HG03575 (cell line): ENCODE measurements around the gene MOB4.
"Not testable (repeated sequence)": the region's sequence is repeated elsewhere in the genome, so short reads cannot be mapped to it uniquely, and the experiment has no call there.

Experiments
- ATAC-seq: cut with Tn5 transposase; IDR thresholded peaks from one replicate; pipeline ENCODE4 v1.9.1; 2021; ENCODE audit not compliant: unreplicated experiment, insufficient number of reproducible peaks, low FRiP score; ENCODE audit errors: extremely low read depth

MOB4 gene

DNA sequence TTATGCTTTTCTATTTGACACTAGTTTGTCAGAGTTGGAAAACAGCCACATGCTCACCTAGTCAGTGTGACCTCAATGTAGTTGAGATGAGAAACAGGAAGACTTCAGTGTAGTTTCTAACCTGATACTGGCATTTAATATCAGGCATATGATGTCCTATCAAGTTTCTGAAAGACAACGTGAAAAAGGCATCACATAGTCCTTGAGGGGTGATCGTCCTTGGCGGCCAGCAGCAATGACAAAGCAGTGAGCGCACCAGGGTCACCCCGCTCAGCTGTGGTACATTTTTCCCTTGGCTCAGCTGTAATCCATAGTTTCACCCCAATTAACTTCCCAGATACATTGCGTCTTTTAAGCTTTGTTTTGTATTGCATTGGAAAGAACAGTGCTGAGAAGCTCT, 11.4 kb upstream of the MOB4 start:
- ATAC-seq = no peak

DNA sequence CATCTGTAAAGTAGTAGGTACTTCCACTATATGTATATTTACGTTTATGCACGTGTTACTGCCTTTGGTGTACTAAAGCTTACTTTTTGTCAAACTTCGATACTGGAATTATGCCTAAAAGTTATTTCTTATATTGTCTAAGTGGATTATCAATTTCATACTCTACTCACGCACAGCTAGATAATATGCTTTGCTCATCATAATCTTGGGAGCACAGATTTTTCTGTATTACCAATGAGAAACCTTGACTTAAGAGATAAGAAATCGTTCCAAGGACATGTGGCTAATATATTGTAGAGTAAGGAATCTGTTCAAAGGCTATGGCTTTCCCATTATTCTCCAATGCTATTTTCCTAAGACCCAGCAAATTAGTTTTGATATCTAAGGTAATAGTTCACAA, 9.2 kb upstream of the MOB4 start:
- no peak for ATAC-seq

DNA sequence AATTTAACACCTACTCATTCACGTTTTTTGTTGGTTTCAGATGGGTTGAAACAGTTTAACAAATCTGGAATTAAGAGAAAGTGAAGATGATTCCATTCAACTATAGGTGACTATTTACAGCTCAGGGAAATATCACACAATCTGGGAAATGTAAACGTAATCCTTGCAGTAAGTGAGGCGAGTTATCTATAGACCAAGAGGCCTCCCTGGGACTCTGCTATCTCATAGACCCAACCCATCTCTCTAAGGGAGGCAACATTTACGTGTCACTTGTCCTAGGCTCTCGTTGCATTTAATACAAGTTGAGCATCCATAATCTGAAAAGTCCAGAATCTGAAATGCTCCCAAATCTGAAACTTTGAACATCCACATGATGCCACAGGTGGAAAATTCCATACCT, 2.0 kb upstream of the MOB4 start:
- ATAC-seq = no peak

DNA sequence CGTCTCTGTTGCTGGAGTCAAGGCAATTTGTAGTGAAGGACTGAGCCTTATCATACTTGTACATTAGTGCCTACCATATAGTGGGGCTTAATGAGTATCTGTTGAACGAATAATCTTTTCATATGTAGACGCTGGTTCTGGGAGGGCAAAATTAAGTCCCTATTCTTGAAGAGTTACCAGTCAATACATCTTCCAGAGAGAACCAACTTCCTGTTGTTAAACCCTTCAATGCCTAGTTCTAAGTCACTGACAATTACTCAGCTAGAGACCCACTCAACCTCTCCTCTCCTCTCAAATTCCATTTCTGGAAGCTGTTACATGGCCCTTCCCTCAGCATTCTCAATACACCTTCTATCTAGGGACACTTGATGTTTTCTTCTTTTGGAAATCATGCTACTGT, 1.1 kb upstream of the MOB4 start:
- ATAC-seq = no peak

DNA sequence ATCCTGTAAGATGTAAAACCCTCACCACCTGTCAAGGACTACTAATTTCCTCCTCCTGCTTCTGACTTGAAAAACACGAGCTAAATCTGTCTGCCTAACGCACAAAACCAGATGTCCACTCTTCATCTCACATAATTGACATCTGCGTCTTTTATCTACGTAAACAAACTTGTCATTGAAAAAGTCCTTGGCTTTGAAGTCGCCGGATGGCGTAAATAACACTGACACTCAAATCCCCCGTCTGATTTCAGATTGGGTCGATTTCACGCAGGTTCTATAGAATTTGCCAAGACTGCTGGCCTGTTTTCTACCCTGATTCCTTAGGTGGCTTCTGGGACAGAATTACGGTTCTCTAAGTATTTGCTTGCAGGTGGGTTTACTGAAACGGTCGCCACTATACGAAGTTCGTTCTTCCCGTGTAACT, 539 bp upstream of the MOB4 start:
- peak; percentile 11 for ATAC-seq

DNA sequence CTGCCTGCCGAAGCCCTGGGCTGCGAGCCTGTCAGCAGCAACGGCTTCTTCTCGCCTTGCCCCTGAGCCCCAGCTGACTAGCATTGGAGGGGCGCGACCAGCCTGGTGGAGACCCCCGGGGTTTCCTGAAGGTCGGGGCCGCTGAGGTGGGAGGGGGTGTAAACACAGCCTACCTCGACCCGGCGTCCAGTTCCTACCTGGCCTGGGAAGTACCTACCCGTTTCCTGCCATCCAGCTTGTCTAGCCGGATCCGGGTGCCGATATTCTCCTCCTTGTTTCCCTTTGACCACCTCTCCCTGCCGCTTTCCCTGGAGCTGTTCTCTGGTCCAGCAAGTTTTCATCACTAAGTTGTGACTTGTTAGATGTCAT, 511 bp downstream of the MOB4 start:
- ATAC-seq = no peak

DNA sequence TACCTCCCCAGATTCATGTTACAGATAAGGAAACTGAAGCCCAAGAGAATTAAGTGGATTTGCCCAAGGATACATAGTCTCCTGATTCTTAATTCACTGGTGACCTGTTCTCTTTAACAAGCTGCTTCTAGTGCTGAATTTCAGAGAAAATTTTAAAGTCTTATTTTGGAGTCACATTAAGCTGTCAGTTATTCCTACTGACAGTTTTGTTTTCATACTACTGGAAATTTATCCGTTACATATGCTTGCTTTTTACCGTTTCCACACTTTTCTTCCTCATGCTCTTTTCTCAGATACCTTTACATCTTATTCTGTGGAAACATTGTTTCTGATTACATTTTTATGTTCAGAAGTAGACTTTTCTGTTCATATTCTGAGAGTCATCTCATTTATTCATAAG, 1.3 kb downstream of the MOB4 start:
- no peak for ATAC-seq

DNA sequence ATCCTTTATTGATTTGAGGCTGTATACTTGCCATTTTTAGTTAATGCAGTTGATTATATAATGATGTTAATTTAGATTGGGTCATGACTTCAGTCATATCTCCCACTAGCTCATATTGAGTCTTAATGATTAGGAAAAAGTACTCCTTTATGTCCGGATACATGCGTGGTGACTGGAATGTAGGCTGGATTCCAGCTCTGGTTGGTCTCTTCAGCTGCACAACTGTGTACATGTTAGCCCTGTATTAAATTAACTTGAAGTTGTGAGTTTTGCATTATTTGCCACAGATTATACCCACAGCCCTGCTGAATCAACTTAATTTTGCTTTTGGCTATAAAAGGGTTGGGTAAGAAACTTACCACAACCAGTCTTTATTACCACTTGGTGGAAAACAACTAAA, 22.5 kb downstream of the MOB4 start:
- no peak for ATAC-seq

DNA sequence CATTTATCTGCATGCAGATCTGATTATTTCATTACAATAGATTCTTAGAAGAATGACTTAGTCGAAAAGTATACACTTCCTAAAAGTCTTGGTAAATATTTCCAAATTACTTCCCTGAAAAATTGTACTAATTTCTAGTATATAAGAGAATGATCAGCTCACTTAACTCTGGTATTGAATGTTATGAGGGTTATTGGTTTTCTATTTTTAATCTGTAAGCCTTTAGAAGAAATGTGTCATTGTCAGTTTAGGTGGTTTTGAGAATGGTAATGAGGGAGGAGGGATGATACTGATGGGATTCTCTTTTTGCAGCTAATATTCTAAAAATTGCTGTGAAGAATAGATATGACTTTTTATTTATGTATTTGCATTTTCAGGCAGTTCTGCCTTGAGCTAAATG, 23.9 kb downstream of the MOB4 start:
- ATAC-seq = no peak

DNA sequence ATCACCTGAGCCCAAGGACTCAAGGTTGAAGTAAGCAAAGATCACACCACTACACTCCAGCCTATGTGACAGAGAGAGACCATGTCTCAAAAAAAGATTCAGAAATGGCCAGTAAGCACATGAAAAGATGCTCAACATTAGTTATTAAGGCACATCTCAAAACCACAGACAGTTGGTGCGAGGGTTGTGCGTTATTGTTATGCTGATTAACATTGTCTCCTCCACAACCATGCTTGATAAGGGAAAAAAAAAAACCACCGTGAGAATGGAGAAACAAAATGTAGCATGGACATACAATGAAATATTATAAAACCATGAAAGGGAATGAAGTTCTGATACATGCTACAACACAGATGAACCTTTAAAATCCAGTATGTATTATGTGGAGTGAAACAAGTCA, 27.3 kb downstream of the MOB4 start:
- no peak for ATAC-seq

DNA sequence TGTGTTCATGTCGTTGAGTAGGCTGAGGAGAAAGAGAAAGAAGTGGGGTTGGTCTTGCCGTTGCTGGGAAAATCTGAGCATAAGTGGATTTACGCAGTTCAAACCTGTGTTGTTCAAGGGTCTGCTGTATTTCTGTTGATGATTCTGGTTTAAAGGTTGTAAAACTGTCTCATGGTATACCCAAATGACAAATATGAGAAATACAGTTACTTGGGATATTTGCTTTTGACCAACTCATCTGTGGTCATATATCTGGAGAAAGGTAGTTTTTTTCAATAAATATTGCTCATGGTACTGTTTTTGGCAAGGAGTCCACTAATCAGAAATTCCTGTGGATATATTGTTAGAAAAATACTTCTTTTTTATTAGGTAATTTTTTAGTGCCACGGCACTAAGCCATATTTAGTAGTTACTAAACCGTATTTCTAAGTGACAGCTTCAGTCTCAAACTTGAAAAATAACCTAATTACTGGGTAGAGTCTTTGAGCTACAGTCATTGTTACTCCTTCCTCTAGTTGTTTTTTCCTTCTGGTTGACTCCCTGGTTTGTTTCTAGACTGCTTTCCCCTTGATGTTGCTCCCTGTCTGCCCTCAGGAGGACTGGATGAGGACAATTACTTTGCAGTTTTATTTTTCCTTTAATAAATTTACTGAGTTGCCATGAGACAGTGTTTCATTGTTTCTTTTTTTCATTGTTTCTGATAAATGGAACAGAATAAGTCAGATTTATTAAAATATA, 31.5 kb downstream of the MOB4 start:
- no peak for ATAC-seq

DNA sequence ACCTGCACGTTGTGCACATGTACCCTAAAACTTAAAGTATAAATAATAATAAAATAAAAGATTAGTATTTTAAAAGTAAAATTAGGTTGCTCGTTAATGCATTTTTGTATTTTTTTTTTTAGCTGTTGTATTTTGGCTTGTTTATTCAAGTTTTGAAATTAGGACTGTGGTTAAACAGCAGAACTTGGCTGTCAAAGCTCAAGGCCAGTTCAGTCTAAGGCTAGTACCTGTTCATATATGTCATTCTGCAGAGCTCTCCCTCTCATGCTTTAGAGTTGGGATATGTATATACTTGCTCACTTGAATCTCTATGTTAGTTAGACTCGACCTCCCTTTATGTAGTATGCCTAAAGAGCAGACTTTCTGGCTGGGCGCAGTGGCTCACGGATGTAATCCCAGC, 32.7 kb downstream of the MOB4 start:
- ATAC-seq = no peak

DNA sequence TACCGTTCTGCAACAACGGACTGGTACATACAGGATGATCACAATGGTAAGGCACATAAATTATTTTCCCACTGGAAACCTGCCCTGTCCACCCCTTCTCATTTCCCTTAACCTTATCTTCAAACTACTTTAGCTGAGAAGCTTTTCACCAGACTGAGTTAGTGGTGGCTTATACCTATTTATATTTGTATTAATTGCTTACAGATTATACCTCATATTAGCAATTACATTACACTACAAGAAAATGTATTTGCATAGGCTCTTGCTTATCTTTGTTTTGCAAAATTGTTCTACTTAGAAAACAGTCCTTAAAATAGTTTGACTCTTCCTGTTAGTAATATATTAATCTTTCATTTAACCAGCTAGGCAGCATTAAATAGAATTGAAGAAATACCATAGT, 35.4 kb downstream of the MOB4 start:
- not testable (repeated sequence) for ATAC-seq

DNA sequence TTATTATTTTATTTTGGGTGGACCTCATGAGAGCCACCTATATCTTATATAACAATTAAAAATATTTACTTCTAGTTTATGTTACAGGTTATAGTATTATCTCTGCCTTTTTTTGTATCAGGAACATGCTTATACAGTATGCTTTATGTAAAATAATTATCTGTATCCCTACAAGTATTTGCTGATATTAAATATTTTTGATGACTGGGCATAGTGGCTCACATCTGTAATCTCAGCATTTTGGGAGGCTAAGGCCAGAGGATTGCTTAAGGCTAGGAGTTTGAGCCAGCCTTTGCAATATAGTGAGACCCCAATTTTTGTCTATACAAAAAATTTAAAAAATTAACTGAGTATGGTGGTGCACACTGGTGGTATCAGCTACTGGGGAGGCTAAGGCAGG, 39.6 kb downstream of the MOB4 start:
- ATAC-seq = no peak

DNA sequence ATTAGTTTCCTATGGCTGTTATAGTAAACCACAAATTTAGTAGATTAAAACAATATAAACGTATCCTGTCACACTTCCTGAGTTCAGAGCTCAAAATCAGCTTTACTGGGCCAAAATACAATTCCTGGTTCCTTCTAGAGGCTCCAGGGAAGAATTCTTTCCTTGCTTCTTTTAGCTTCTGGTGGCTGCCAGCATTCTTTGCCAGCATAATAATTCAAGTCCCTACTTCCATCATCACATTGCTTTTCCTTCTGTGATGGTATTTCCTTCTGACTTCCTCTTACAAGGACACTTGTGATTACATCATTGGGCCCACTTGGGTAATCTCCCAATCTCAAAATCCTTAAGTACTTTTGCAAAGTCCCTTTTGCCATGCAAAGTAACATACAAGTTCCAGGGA, 40.6 kb downstream of the MOB4 start:
- ATAC-seq = no peak

DNA sequence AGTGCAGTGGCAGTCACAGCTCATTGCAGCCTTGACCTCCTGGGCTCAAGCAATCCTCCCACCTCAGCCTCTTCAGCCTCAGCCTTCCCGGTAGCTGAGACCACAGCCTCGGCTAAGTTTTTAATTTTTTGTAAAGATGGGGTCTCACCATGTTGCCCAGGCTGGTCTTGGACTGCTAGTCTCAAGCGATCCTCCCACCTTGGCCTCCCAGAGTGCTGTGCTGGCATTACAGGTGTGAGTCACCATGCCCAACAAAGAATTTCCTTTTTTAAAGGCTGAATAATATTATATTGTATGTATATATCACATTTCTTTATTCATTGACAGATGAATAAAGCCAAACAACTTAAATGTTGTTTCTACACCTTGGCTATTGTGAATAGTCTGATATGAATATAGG, 42.5 kb downstream of the MOB4 start:
- no peak for ATAC-seq

DNA sequence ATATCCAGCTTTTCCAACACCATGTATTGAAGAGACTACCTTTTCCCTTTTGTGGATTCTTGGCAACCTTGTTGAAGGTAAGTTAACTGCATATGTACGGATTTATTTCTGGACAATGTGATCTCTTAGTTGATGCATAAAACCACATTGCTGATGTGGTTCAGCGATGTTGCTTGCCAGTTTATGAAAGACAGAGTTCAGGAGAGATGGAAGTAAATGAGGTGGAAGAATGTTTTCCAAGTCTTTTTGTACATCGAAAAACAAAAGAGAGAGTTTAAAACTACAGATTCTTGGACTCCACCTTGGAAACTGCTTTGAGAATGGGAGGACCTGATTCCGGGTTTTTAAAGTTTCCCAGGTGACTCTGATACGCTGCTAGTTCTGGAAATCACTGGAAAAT, 43.8 kb downstream of the MOB4 start:
- no peak for ATAC-seq

DNA sequence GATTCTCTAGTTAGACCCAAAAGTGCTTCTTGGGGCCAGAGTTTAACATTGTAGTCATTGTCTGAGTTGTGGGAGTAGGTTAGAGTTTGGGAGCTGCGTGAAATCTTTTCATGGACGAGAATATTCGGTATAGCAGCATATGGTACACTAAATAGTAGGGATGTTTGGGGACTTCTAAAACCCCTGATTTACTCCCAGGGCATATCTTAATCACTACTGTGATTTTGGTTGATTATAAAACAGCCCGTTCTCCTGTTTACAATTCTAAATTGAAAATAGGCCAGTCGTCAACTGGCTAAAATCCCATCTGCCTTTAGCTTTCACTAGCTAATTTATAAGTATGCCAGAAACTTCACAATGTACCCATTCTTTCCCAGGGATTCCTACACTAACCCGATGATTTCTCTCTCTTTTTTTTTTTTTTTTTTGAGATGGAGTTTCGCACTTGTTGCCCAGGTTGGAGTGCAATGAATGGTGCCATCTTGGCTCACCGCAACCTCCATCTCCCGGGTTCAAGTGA, 44.3 kb downstream of the MOB4 start:
- no peak for ATAC-seq

DNA sequence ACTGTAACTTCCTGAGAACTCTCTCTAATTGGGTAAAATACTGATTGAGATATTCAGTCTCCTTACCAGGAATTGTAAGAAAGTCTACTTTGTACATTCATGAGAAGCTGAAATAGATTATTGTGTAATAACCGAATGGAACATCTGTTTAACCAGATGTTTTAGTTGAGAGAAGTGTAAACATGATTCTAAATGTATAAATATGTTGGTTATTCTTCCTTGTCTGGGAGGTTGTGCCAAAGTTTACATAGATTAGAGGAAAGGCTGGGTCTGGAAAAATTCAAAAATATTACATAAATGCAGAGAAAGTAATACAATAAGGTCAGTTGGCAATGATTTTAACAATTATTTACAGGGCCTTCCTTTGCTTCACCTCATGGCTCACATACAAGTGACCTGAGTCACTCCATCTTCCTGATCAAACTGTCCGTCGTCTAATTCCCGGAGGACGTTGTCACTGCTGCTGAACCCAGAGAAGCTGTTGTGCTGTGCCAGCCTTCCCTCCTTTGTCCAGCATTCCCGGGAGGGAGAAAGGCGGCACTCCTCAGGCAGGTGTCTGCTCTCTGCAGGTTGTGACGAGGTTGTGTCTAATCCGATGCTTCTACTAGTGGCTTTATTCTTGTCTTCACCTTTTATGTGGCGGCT, 55.9 kb downstream of the MOB4 start:
- no peak for ATAC-seq

DNA sequence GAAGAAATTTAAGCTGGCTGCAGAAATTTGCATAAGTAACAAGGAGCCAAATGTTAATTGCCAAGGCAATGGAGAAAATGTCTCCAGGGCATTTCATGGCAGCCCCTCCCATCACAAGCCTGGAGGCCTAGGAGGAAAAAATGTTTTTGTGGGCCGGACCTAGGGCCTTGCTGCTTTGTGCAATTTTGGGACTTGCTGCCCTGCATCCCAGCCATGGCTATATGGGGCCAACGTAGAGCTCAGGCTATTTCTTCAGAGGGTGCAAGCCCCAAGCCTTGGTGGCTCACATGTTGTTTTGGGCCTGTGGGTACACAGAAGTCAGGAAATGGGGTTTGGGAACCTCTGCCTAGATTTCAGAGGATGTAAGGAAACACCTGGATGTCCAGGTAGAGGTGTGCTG, 57.7 kb downstream of the MOB4 start:
- ATAC-seq = no peak

DNA sequence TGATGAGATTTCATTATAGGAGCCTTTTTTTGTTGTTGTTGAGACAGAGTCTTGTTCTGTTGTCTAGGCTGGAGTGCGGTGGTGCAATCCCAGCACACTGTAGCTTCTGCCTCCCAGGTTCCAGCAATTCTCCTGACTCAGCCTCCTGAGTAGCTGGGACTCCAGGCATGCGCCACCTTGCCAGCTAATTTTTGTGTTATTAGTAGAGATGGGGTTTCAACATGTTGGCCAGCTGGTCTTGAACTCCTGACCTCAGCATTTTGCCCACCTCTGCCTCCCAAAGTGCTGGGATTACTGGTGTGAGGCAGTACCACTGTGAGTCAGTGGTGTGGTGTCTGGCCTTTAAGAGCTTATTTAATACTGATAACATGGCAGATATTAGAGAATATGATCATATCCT, 60.1 kb downstream of the MOB4 start:
- no peak for ATAC-seq
